ENCODE data around the gene NTF3. TPM values are rescaled to one million over a fixed set of nuclear protein-coding genes. Genes with fewer than 3 reads are reported as not detected.

NTF3 gene
- total and polyA plus RNA-seq, 2 of the 8 experiments (the other 6 are each of a cell fraction or from before 2014, with no cell fraction given) = 1.4 to 2.3 TPM

- POLR2A ChIA-PET (ENCODE audit: partially characterized antibody) = no interaction called here
- no peak overlapping the region for H3K4me2 ChIP-seq (ENCODE audit: insufficient read depth in 1 of 2, low read depth in 2 of 2, low read length in 2 of 2)
- H3K4ac ChIP-seq (replicated peaks; ENCODE audit: insufficient read length, low read depth, low read length) = no peak overlapping the region
- CTCF ChIA-PET (ENCODE audit: partially characterized antibody) = interaction anchor here (0.7 to 2.0 kb wide), 3 partner anchors 12 to 51 kb away, joined by 3 to 7 read pairs (median 3); no protein-coding TSS in a partner anchor
- H3K36me3 ChIP-seq (ENCODE audit: control insufficient read depth in 2 of 4, insufficient read depth in 4 of 4, low read length in 3 of 4) = no peaks in the 10 kb centered on the region
- H3K27me3 ChIP-seq (replicated peaks in 1 of 4; ENCODE audit: control insufficient read depth in 3 of 4, extremely low read depth in 1 of 4, insufficient read depth in 3 of 4, low read length in 3 of 4) = no peaks in the 10 kb centered on the region
- DNase-seq (ENCODE audit: low read depth in 1 of 2, low spot score in 2 of 2) = no peak
- H4K20me1 ChIP-seq (replicated peaks in 1 of 2; ENCODE audit: control insufficient read depth in 1 of 2, insufficient read depth in 2 of 2, low read length in 2 of 2) = no peaks in the 10 kb centered on the region
- no peak overlapping the region for H3K4me3 ChIP-seq (ENCODE audit: extremely low read depth in 1 of 4, insufficient read depth in 2 of 4, low read depth in 3 of 4, low read length in 4 of 4)
- no peak overlapping the region for H3K18ac ChIP-seq (ENCODE audit: extremely low read depth, low read length)
- H3K9ac ChIP-seq (replicated peaks in 1 of 4; ENCODE audit: extremely low read depth in 1 of 4, low read depth in 3 of 4, low read length in 3 of 4) = no peak overlapping the region
- WGBS, 2 experiments (ENCODE audit: extremely low coverage in 1 of 2, insufficient coverage in 1 of 2, insufficient read length in 1 of 2, insufficient replicate concordance in 2 of 2, low coverage in 1 of 2, low lambda C conversion rate in 2 of 2, missing lambda C conversion rate in 1 of 2) = 88% methylated on average over 4 of the region's 4 CpGs; no CpG with 5 or more reads in 1 of the 2 experiments
- no peak overlapping the region for H3K27ac ChIP-seq (ENCODE audit: low read depth, low read length)
- H2BK15ac ChIP-seq (ENCODE audit: low read length) = no peak overlapping the region
- no peak overlapping the region for H4K8ac ChIP-seq (ENCODE audit: extremely low read depth, insufficient read depth, low read length)
- H3K56ac ChIP-seq (replicated peaks; ENCODE audit: insufficient read length, low read depth, low read length) = no peak overlapping the region
- H3K14ac ChIP-seq (ENCODE audit: insufficient read length) = no peak overlapping the region
- no peaks in the 10 kb centered on the region for H3K79me2 ChIP-seq (ENCODE audit: control insufficient read depth in 1 of 2, insufficient read depth in 2 of 2, low read length in 2 of 2)
- H2AFZ ChIP-seq (ENCODE audit: low read length) = no peak overlapping the region
- H3K23me2 ChIP-seq (ENCODE audit: low read depth, low read length) = no peaks in the 10 kb centered on the region
- H2AK5ac ChIP-seq (ENCODE audit: low read depth, low read length) = no peak overlapping the region
- no peak overlapping the region for H2BK12ac ChIP-seq (ENCODE audit: low read depth, low read length)
- no peaks in the 10 kb centered on the region for H3K79me1 ChIP-seq (ENCODE audit: low read depth, low read length)
- H2BK120ac ChIP-seq (replicated peaks; ENCODE audit: low read depth, low read length) = no peak overlapping the region
- H3K4me1 ChIP-seq (replicated peaks in 1 of 4; ENCODE audit: control insufficient read depth in 3 of 4, insufficient read depth in 4 of 4, low read length in 3 of 4) = no peaks in the 10 kb centered on the region; a peak in 2 of 7 replicates
- no peaks in the 10 kb centered on the region for H3K9me3 ChIP-seq (ENCODE audit: insufficient read depth in 2 of 2, low read depth in 1 of 2, low read length in 1 of 2)
- H4K91ac ChIP-seq (replicated peaks; ENCODE audit: insufficient read length, low read length) = no peak overlapping the region
- no peak overlapping the region for H4K5ac ChIP-seq (ENCODE audit: insufficient read length, low read depth, low read length)
- H2BK20ac ChIP-seq (ENCODE audit: low read length) = no peak overlapping the region
- H3K23ac ChIP-seq (ENCODE audit: insufficient read length) = no peak overlapping the region
- no peak for FAIRE-seq
- H2BK5ac ChIP-seq (ENCODE audit: low read depth, low read length) = no peak overlapping the region
- TF ChIP-seq EGR1 (IDR thresholded peaks at IDR 0.05; ENCODE audit: borderline replicate concordance, low read depth, low read length) (no peak), BRCA1 (IDR thresholded peaks at IDR 0.05; ENCODE audit: low read depth, low read length) (no peak), EP300 (IDR thresholded peaks at IDR 0.05; ENCODE audit: borderline replicate concordance in 1 of 2, low read depth in 2 of 2, low read length in 2 of 2) (no peak), NANOG (IDR thresholded peaks at IDR 0.05; ENCODE audit: insufficient read depth, low read depth, low read length, poor library complexity, severe bottlenecking) (no peak), ATF3 (IDR thresholded peaks at IDR 0.05; ENCODE audit: insufficient read depth, low read depth, low read length) (no peak), CHD2 (IDR thresholded peaks at IDR 0.05; ENCODE audit: low read length) (no peak), CTBP2 (IDR thresholded peaks at IDR 0.05; ENCODE audit: borderline replicate concordance, insufficient read depth, insufficient read length, low read length) (no peak), POLR2A (IDR thresholded peaks at IDR 0.05; ENCODE audit: control extremely low read depth in 1 of 2, low read depth in 2 of 2, low read length in 2 of 2) (no peak), KDM1A (IDR thresholded peaks at IDR 0.05; ENCODE audit: borderline replicate concordance, low read length) (no peak), HDAC6 (IDR thresholded peaks at IDR 0.05; ENCODE audit: low read depth, low read length) (no peak), TBP (IDR thresholded peaks at IDR 0.05; ENCODE audit: low read depth, low read length) (no peak), SP1 (IDR thresholded peaks at IDR 0.05; ENCODE audit: low read depth, low read length) (no peak), CHD1 (IDR thresholded peaks at IDR 0.05; ENCODE audit: low read depth, low read length) (no peak)
- TF ChIP-seq, protein P1, sequence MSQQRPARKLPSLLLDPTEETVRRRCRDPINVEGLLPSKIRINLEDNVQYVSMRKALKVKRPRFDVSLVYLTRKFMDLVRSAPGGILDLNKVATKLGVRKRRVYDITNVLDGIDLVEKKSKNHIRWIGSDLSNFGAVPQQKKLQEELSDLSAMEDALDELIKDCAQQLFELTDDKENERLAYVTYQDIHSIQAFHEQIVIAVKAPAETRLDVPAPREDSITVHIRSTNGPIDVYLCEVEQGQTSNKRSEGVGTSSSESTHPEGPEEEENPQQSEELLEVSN (IDR thresholded peaks at IDR 0.05) = no peak
Observed at GRCh38 chr12:5505116-5505515, 73.2 kb downstream of the NTF3 start.
